Psoas muscle (tissue), 8 donors: ENCODE results near the gene PRKCA. TPM values are rescaled to one million over a fixed set of nuclear protein-coding genes. Genes with fewer than 3 reads are reported as not detected.

Experiments used
- ATAC-seq, 4 donors: fragments of 200-7000 bp; cut with Tn5 transposase; one replicate each; pipeline ENCODE4 v1.9.1; 2020; ENCODE audit warnings: moderate library complexity in 3 of 4, mild to moderate bottlenecking in 2 of 4
- DNase-seq, 2 donors: peaks; one replicate each; pipeline ENCODE4 v3.0.0-alpha.2; 2020
- H3K27ac ChIP-seq: fragments of 200-600 bp; one replicate; pipeline ENCODE4 v1.8.0; 2022
- H3K27me3 ChIP-seq, 3 donors: fragments of 200-600 bp in 1 of 3; one replicate each; pipeline versions ENCODE4 v1.6.1 to v1.8.0; 2013 to 2022; ENCODE audit warnings: low read length in 2 of 3, mild to moderate bottlenecking in 2 of 3, moderate library complexity in 1 of 3; ENCODE audit not compliant: insufficient read depth in 3 of 3
- H3K36me3 ChIP-seq, 2 donors: fragments of 200-600 bp in 1 of 2; one replicate each; pipeline versions ENCODE4 v1.6.1 to v1.8.0; 2013 to 2022; ENCODE audit warnings: low read depth in 1 of 2, mild to moderate bottlenecking in 1 of 2, moderate library complexity in 1 of 2; ENCODE audit not compliant: insufficient read depth in 1 of 2
- H3K4me1 ChIP-seq: fragments of 200-600 bp; one replicate; pipeline ENCODE4 v1.8.0; 2022
- H3K4me3 ChIP-seq: fragments of 200-600 bp; one replicate; pipeline ENCODE4 v1.8.0; 2022; ENCODE audit warnings: mild to moderate bottlenecking
- H3K9me3 ChIP-seq: fragments of 200-600 bp; one replicate; pipeline ENCODE4 v1.8.0; 2022
- CTCF ChIP-seq: fragments of 200-600 bp; IDR thresholded peaks from one replicate; pipeline ENCODE4 v1.8.0; 2022; ENCODE audit warnings: antibody characterized with exemption
- WGBS, 3 donors: extraction: QIAGEN DNeasy Blood & Tissue Kit; methylation state at CpG; one replicate each; pipeline versions ENCODE4 v1.1.6 to v1.1.7; 2013; 5-methylcytosine and 5-hydroxymethylcytosine counted together
- intact Hi-C, 2 donors: fragments of 100-400 bp; cut with DNase I; formaldehyde crosslinking; loops; one replicate each; pipeline versions ENCODE4 v1.11.0 to v1.14.2; 2022
- polyA plus RNA-seq, 3 donors: library from polyadenylated mRNA; stranded (reverse); fragments of 200-250 nt; gene quantifications; one replicate each; pipeline ENCODE4 v1.2.3, GENCODE V29; 2013
- total RNA-seq, 4 donors: library from RNA; stranded (reverse); fragmentation: NEBNext Ultra II Directional in 2 of 4; extraction: Animal tissue kit (Norgen Biotek cat#: 25700) in 2 of 4; gene quantifications; one replicate each; pipeline versions ENCODE4 v1.2.1 to v1.2.4, GENCODE V29; 2021 to 2023
- donor health status: healthy with polysubstance abuse.
- donor health status: DM: no; HTN: no; CAD: no; lungs with moderate emphysema.
- donor health status: Bipolar disorder and iron deficiency.
- donor health status: healthy.
- donor health status: DM: yes; HTN: yes; CAD: no.
- donor health status: DM: no; HTN: no; CAD: no.
- donor health status: DM: no; HTN: no; CAD: no.
- donor health status: DM: yes; HTN: yes; CAD: no.

The PRKCA gene
- total and polyA plus RNA-seq, 7 donors, result 0.35 to 15.5 (median 8.2) TPM

GRCh38 chr17:66676421-66676820 lies 374.0 kb downstream of the PRKCA start:
- Histone ChIP-seq H3K27ac (peak overlapping the region; percentile 63), H3K36me3 (no peaks in the 10 kb centered on the region), H3K9me3 (no peaks in the 10 kb centered on the region), H3K4me3 (peak overlapping the region; percentile 43), H3K4me1 (peaks cover 8% of the 10 kb centered on the region), H3K27me3 (no peaks in the 10 kb centered on the region)
- ATAC-seq (peak; percentile 71 to 84 (median 81)), DNase-seq (peak in 1 of 2 donors; percentile 64)
- WGBS, 3 donors, result 49 to 64% (median 60%) methylated on average over 11 of the region's 11 CpGs
- TF ChIP-seq CTCF, result no peak
- intact Hi-C loops, result loop anchor here in 1 of 2 donors (5.0 to 10.0 kb wide), 2 partner anchors 109 to 332 kb away; no protein-coding TSS in a partner anchor

- no peak overlapping the region for H3K27ac ChIP-seq
- H3K36me3 ChIP-seq, result no peaks in the 10 kb centered on the region
- no peak for TF ChIP-seq CTCF
- H3K9me3 ChIP-seq, result no peaks in the 10 kb centered on the region
- H3K27me3 ChIP-seq, result no peaks in the 10 kb centered on the region
- H3K4me1 ChIP-seq, result peaks cover 8% of the 10 kb centered on the region
- WGBS, 3 donors, result 93 to 95% (median 94%) methylated on average over 13 of the region's 13 CpGs
- intact Hi-C loops, result loop anchor here in 1 of 2 donors (5.0 to 10.0 kb wide), 2 partner anchors 110 to 333 kb away; no protein-coding TSS in a partner anchor
- ATAC-seq (no peak), DNase-seq (no peak)
- no peak overlapping the region for H3K4me3 ChIP-seq
Measured at GRCh38 chr17:66677201-66677981, 375.0 kb downstream of the PRKCA start.

- WGBS, 3 donors, result 92 to 100% (median 97%) methylated on average over 1 of the region's 1 CpG
- H3K9me3 ChIP-seq, result no peaks in the 10 kb centered on the region
- peaks cover 8% of the 10 kb centered on the region for H3K4me1 ChIP-seq
- no peaks in the 10 kb centered on the region for H3K27me3 ChIP-seq
- H3K27ac ChIP-seq, result no peak overlapping the region
- DNase-seq (no peak), ATAC-seq (no peak)
- no peaks in the 10 kb centered on the region for H3K36me3 ChIP-seq
- no peak for TF ChIP-seq CTCF
- intact Hi-C loops, result loop anchor here in 1 of 2 donors (5.0 to 10.0 kb wide), 2 partner anchors 111 to 333 kb away; no protein-coding TSS in a partner anchor
- no peak overlapping the region for H3K4me3 ChIP-seq
Measured at GRCh38 chr17:66678061-66678460, 375.6 kb downstream of the PRKCA start.

GRCh38 chr17:66678827-66679226 lies 376.4 kb downstream of the PRKCA start:
- H3K4me1 ChIP-seq, result peaks cover 8% of the 10 kb centered on the region
- H3K4me3 ChIP-seq, result no peak overlapping the region
- intact Hi-C loops, result loop anchor here in 1 of 2 donors (5.0 to 10.0 kb wide), 2 partner anchors 112 to 334 kb away; no protein-coding TSS in a partner anchor
- ATAC-seq, result no peak
- TF ChIP-seq CTCF, result no peak
- no peaks in the 10 kb centered on the region for H3K27me3 ChIP-seq
- WGBS, 3 donors, result 88 to 94% (median 90%) methylated on average over 2 of the region's 2 CpGs
- H3K27ac ChIP-seq, result no peak overlapping the region
- DNase-seq, result no peak
- no peaks in the 10 kb centered on the region for H3K9me3 ChIP-seq
- no peaks in the 10 kb centered on the region for H3K36me3 ChIP-seq
